Measurements from ENCODE around the gene SDK1. TPM values are rescaled to one million over a fixed set of nuclear protein-coding genes. Genes with fewer than 3 reads are reported as not detected.

Gene SDK1
- total and polyA plus RNA-seq, 7 experiments from 2014 or later: 0.07 to 2.5 (median 0.54) TPM

DNA sequence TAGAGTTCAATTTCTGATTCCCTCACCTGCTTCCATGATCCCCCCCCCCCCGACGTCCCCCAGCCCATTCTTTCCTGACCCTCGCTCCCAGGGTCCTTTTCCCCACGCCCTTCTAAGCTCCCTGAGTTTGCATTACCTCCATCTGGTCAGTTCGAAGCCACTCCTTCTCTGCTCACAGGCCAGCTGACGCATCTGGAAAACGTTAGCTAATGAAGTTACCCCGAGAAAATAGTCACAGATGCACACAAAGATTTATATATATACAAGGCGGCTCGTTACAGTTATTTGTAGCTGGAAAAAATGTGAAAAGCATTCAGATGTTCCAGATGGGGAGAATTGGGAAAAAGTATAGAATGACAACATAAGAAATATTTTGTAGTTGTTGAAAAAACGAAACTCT is 751.1 kb downstream of the SDK1 start:
- H3K4me3 ChIP-seq (ENCODE audit: low read length): no peak overlapping the region
- no peaks in the 10 kb centered on the region for H3K4me1 ChIP-seq (ENCODE audit: control insufficient read depth in 2 of 2, insufficient read depth in 2 of 2, low read length in 2 of 2)
- ATAC-seq (no peak), DNase-seq (no peak)
- Mint-ChIP-seq H3K4me1 (peaks cover 0 to 17% (median 0%) of the 10 kb centered on the region in 7 donors), H3K36me3 (peaks cover 0 to 22% (median 5%) of the 10 kb centered on the region in 5 donors), H3K9me3 (peaks cover 0 to 1% (median 0%) of the 10 kb centered on the region in 11 donors), H3K4me3 (no peak overlapping the region), H3K27ac (no peak overlapping the region), H3K27me3 (peaks cover 0 to 13% (median 0%) of the 10 kb centered on the region in 5 donors)
- ChIA-PET CTCF (no interaction called here), POLR2A (no interaction called here)
- H3K36me3 ChIP-seq (ENCODE audit: control insufficient read depth in 2 of 3, insufficient read depth in 3 of 3, low read length in 3 of 3): no peaks in the 10 kb centered on the region
- no peaks in the 10 kb centered on the region for H3K9me3 ChIP-seq (ENCODE audit: control insufficient read depth in 2 of 3, low read length in 3 of 3)
- no peak overlapping the region for H3K27ac ChIP-seq (ENCODE audit: low read depth, low read length)
- no peaks in the 10 kb centered on the region for H3K27me3 ChIP-seq (ENCODE audit: control insufficient read depth in 2 of 2, insufficient read depth in 2 of 2, low read length in 2 of 2)
- intact Hi-C loops (cut with micrococcal nuclease): no loop called here

GRCh38 chr7:4054158-4054557 is 753.1 kb downstream of the SDK1 start:
- H3K4me3 ChIP-seq (ENCODE audit: low read length): no peak overlapping the region
- H3K27ac Mint-ChIP-seq: no peak overlapping the region
- no peak for DNase-seq
- no peaks in the 10 kb centered on the region for H3K36me3 ChIP-seq (ENCODE audit: control insufficient read depth in 2 of 3, insufficient read depth in 3 of 3, low read length in 3 of 3)
- H3K9me3 ChIP-seq (ENCODE audit: control insufficient read depth in 2 of 3, low read length in 3 of 3): no peaks in the 10 kb centered on the region
- peaks cover 0 to 18% (median 7%) of the 10 kb centered on the region in 11 donors for H3K9me3 Mint-ChIP-seq
- no peak for ATAC-seq
- ChIA-PET CTCF (no interaction called here), POLR2A (no interaction called here)
- no peaks in the 10 kb centered on the region for H3K27me3 ChIP-seq (ENCODE audit: control insufficient read depth in 2 of 2, insufficient read depth in 2 of 2, low read length in 2 of 2)
- H3K4me1 Mint-ChIP-seq: peaks cover 0 to 17% (median 0%) of the 10 kb centered on the region in 7 donors
- H3K4me3 Mint-ChIP-seq: no peak overlapping the region
- H3K27me3 Mint-ChIP-seq: peaks cover 0 to 24% (median 0%) of the 10 kb centered on the region in 5 donors
- H3K4me1 ChIP-seq (ENCODE audit: control insufficient read depth in 2 of 2, insufficient read depth in 2 of 2, low read length in 2 of 2): no peaks in the 10 kb centered on the region
- H3K27ac ChIP-seq (ENCODE audit: low read depth, low read length): no peak overlapping the region
- peaks cover 0 to 26% (median 15%) of the 10 kb centered on the region in 5 donors for H3K36me3 Mint-ChIP-seq
- intact Hi-C loops (cut with micrococcal nuclease): no loop called here

DNA sequence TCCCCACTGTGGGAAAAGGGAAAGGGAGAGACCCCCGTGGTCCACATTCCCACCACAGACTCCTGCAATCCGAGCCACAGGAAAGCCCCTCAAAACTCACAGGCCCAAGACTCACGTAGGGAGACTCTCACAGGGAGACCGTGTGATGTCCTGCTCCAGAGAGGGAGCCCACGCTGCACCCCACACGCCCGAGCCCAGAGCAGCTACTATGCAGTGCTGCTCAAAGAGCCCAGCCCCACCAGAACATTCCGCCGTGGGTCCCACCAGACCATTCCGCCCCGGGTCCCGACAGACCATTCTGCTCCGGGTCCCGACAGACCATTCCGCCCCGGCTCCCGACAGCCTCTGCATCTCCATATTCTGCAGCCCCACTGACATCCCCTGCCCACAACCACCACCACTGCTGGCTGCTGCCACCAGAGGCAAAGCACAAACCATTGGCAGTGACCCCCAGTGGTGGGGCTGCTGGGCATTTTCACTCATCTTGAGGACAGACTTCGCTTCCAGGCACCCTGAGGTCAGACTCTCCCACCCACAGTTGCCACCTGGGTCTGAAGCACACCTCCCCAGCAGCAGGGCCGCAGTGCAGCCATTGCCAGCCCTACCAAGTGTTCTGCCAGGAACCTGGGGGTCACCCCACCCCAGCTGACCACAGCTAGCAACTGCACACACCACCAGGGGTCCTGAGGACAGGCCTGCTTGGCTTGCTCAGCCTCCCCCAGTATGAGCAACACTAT is 755.7 kb downstream of the SDK1 start:
- no peak for DNase-seq
- no peak for ATAC-seq
- no peak overlapping the region for H3K27ac ChIP-seq (ENCODE audit: low read depth, low read length)
- H3K4me1 ChIP-seq (ENCODE audit: control insufficient read depth in 2 of 2, insufficient read depth in 2 of 2, low read length in 2 of 2): no peaks in the 10 kb centered on the region
- no peaks in the 10 kb centered on the region for H3K9me3 ChIP-seq (ENCODE audit: control insufficient read depth in 2 of 3, low read length in 3 of 3)
- no peak overlapping the region for H3K4me3 ChIP-seq (ENCODE audit: low read length)
- no peak overlapping the region for H3K27ac Mint-ChIP-seq
- no peaks in the 10 kb centered on the region for H3K27me3 ChIP-seq (ENCODE audit: control insufficient read depth in 2 of 2, insufficient read depth in 2 of 2, low read length in 2 of 2)
- H3K27me3 Mint-ChIP-seq: peaks cover 0 to 25% (median 0%) of the 10 kb centered on the region in 5 donors
- intact Hi-C loops (cut with micrococcal nuclease): no loop called here
- H3K36me3 Mint-ChIP-seq: peaks cover 0 to 26% (median 18%) of the 10 kb centered on the region in 5 donors
- POLR2A ChIA-PET: no interaction called here
- H3K36me3 ChIP-seq (ENCODE audit: control insufficient read depth in 2 of 3, insufficient read depth in 3 of 3, low read length in 3 of 3): no peaks in the 10 kb centered on the region
- H3K4me3 Mint-ChIP-seq: no peak overlapping the region
- CTCF ChIA-PET: interaction anchor here (0.6 kb wide), 1 partner anchor 284 kb away, joined by 3 read pairs; no protein-coding TSS in a partner anchor
- peaks cover 0 to 17% (median 0%) of the 10 kb centered on the region in 7 donors for H3K4me1 Mint-ChIP-seq
- H3K9me3 Mint-ChIP-seq: peaks cover 0 to 31% (median 11%) of the 10 kb centered on the region in 11 donors

GRCh38 chr7:4057289-4057616 is 756.2 kb downstream of the SDK1 start:
- Histone ChIP-seq H3K4me1 (ENCODE audit: control insufficient read depth in 2 of 2, insufficient read depth in 2 of 2, low read length in 2 of 2) (no peaks in the 10 kb centered on the region), H3K4me3 (ENCODE audit: low read length) (no peak overlapping the region), H3K9me3 (ENCODE audit: control insufficient read depth in 2 of 3, low read length in 3 of 3) (no peaks in the 10 kb centered on the region), H3K36me3 (ENCODE audit: control insufficient read depth in 2 of 3, insufficient read depth in 3 of 3, low read length in 3 of 3) (no peaks in the 10 kb centered on the region), H3K27ac (ENCODE audit: low read depth, low read length) (no peak overlapping the region), H3K27me3 (ENCODE audit: control insufficient read depth in 2 of 2, insufficient read depth in 2 of 2, low read length in 2 of 2) (no peaks in the 10 kb centered on the region)
- DNase-seq (no peak), ATAC-seq (no peak)
- Mint-ChIP-seq H3K9me3 (peaks cover 0 to 31% (median 11%) of the 10 kb centered on the region in 11 donors), H3K4me1 (peaks cover 0 to 17% (median 0%) of the 10 kb centered on the region in 7 donors), H3K27me3 (peaks cover 0 to 23% (median 0%) of the 10 kb centered on the region in 5 donors), H3K4me3 (no peak overlapping the region), H3K27ac (no peak overlapping the region), H3K36me3 (peaks cover 0 to 26% (median 18%) of the 10 kb centered on the region in 5 donors)
- ChIA-PET POLR2A (no interaction called here), CTCF (interaction anchor here (0.6 kb wide), 1 partner anchor 283 kb away, joined by 3 read pairs; no protein-coding TSS in a partner anchor)
- intact Hi-C loops (cut with micrococcal nuclease): no loop called here

DNA sequence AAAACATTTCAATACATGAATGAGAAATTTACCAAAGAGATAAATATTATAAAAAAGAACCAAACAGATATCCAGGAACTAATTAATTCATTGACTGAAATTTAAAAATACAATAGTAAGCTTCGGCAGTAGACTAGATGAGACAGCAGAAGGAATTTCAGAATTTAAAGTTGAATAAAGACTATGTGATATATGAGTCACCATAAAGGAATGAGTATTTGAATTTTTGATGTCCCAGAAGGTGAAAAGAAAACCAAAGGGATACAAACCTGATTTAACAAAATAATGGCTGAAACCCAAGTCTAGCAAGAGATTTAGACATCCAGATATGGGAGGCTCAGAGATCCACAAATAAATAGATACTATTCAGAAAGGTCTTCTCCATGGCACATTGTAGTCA is 757.1 kb downstream of the SDK1 start:
- CTCF ChIA-PET: no interaction called here
- no peak overlapping the region for H3K27ac Mint-ChIP-seq

GRCh38 chr7:4065190-4065589 is 764.1 kb downstream of the SDK1 start:
- peaks cover 0 to 1% (median 0%) of the 10 kb centered on the region in 5 donors for H3K27me3 Mint-ChIP-seq
- peak overlapping the region; percentile 2 to 66 (median 34) for H3K4me3 Mint-ChIP-seq
- H3K36me3 ChIP-seq (ENCODE audit: control insufficient read depth in 2 of 3, insufficient read depth in 3 of 3, low read length in 3 of 3): no peaks in the 10 kb centered on the region
- intact Hi-C loops (cut with micrococcal nuclease): no loop called here
- no peaks in the 10 kb centered on the region for H3K36me3 Mint-ChIP-seq
- no peak for ATAC-seq
- no peak overlapping the region for H3K27ac ChIP-seq (ENCODE audit: low read depth, low read length)
- POLR2A ChIA-PET: no interaction called here
- no peak for DNase-seq
- H3K9me3 ChIP-seq (ENCODE audit: control insufficient read depth in 2 of 3, low read length in 3 of 3): no peaks in the 10 kb centered on the region
- CTCF ChIA-PET: no interaction called here
- H3K27me3 ChIP-seq (ENCODE audit: control insufficient read depth in 2 of 2, insufficient read depth in 2 of 2, low read length in 2 of 2): no peaks in the 10 kb centered on the region
- peaks cover 2 to 13% (median 9%) of the 10 kb centered on the region in 7 donors for H3K4me1 Mint-ChIP-seq
- peak overlapping the region in 2 of 9 donors; percentile 41 to 59 for H3K27ac Mint-ChIP-seq
- H3K4me3 ChIP-seq (ENCODE audit: low read length): no peak overlapping the region
- no peaks in the 10 kb centered on the region for H3K4me1 ChIP-seq (ENCODE audit: control insufficient read depth in 2 of 2, insufficient read depth in 2 of 2, low read length in 2 of 2)
- peaks cover 0 to 5% (median 0%) of the 10 kb centered on the region in 11 donors for H3K9me3 Mint-ChIP-seq

More for the DNA sequence above, 757.1 kb downstream of the SDK1 start:
- Histone ChIP-seq H3K9me3 (ENCODE audit: control insufficient read depth in 2 of 3, low read length in 3 of 3) (no peaks in the 10 kb centered on the region), H3K27me3 (ENCODE audit: control insufficient read depth in 2 of 2, insufficient read depth in 2 of 2, low read length in 2 of 2) (no peaks in the 10 kb centered on the region), H3K27ac (ENCODE audit: low read depth, low read length) (no peak overlapping the region), H3K4me1 (ENCODE audit: control insufficient read depth in 2 of 2, insufficient read depth in 2 of 2, low read length in 2 of 2) (no peaks in the 10 kb centered on the region), H3K36me3 (ENCODE audit: control insufficient read depth in 2 of 3, insufficient read depth in 3 of 3, low read length in 3 of 3) (no peaks in the 10 kb centered on the region), H3K4me3 (ENCODE audit: low read length) (no peak overlapping the region)
- no peak for DNase-seq
- Mint-ChIP-seq H3K9me3 (peaks cover 0 to 31% (median 11%) of the 10 kb centered on the region in 11 donors), H3K4me3 (no peak overlapping the region), H3K36me3 (peaks cover 0 to 24% (median 16%) of the 10 kb centered on the region in 5 donors), H3K27me3 (peaks cover 0 to 20% (median 0%) of the 10 kb centered on the region in 5 donors), H3K4me1 (peaks cover 0 to 17% (median 0%) of the 10 kb centered on the region in 7 donors)
- POLR2A ChIA-PET: no interaction called here
- no peak for ATAC-seq
- intact Hi-C loops (cut with micrococcal nuclease): no loop called here

DNA sequence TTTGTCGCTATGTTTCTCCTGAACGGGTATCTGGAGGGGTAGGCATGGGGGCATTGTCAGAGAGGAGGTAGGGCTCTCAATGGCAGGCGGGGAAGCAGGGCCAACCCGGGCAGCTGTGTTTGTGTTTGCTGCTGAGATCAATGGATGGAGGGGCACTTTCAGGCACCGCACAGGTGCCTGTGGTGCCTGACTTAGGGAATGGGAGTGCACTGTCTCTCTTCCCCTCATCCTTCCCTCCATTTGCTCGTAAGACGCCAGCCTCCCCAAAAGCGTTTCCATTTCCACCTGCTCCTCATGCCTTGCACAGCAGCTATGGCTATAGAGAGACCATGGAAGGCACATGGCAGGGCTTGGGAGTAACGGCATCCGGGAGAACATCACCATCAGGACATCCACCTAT is 765.2 kb downstream of the SDK1 start:
- Histone ChIP-seq H3K4me1 (ENCODE audit: control insufficient read depth in 2 of 2, insufficient read depth in 2 of 2, low read length in 2 of 2) (no peaks in the 10 kb centered on the region), H3K27me3 (ENCODE audit: control insufficient read depth in 2 of 2, insufficient read depth in 2 of 2, low read length in 2 of 2) (no peaks in the 10 kb centered on the region), H3K27ac (ENCODE audit: low read depth, low read length) (no peak overlapping the region), H3K4me3 (ENCODE audit: low read length) (no peak overlapping the region), H3K9me3 (ENCODE audit: control insufficient read depth in 2 of 3, low read length in 3 of 3) (no peaks in the 10 kb centered on the region), H3K36me3 (ENCODE audit: control insufficient read depth in 2 of 3, insufficient read depth in 3 of 3, low read length in 3 of 3) (no peaks in the 10 kb centered on the region)
- intact Hi-C loops (cut with micrococcal nuclease): no loop called here
- CTCF ChIA-PET: no interaction called here
- H3K27me3 Mint-ChIP-seq: peaks cover 0 to 1% (median 0%) of the 10 kb centered on the region in 5 donors
- POLR2A ChIA-PET: no interaction called here
- H3K27ac Mint-ChIP-seq: no peak overlapping the region
- peaks cover 2 to 13% (median 9%) of the 10 kb centered on the region in 7 donors for H3K4me1 Mint-ChIP-seq
- H3K9me3 Mint-ChIP-seq: no peaks in the 10 kb centered on the region
- no peak overlapping the region for H3K4me3 Mint-ChIP-seq
- no peaks in the 10 kb centered on the region for H3K36me3 Mint-ChIP-seq
- ATAC-seq (no peak), DNase-seq (no peak)

Measured in naive thymus-derived CD4-positive, alpha-beta T cell (primary cell).